Upper lobe of right lung (tissue), 1 donor: Measurements from ENCODE around the gene SYK. TPM values are rescaled to one million over a fixed set of nuclear protein-coding genes. Genes with fewer than 3 reads are reported as not detected.

Experiments
- ATAC-seq: fragments of 200-7000 bp; cut with Tn5 transposase; one replicate; pipeline ENCODE4 v1.9.1; 2020; ENCODE audit warnings: mild to moderate bottlenecking, moderate library complexity
- DNase-seq: peaks from one replicate; pipeline ENCODE4 v3.0.0-alpha.2; 2020
- H3K27ac ChIP-seq: fragments of 200-600 bp; one replicate; pipeline ENCODE4 v1.8.0; 2022
- H3K27me3 ChIP-seq: fragments of 200-600 bp; one replicate; pipeline ENCODE4 v1.8.0; 2022; ENCODE audit warnings: mild to moderate bottlenecking
- H3K36me3 ChIP-seq: fragments of 200-600 bp; one replicate; pipeline ENCODE4 v1.8.0; 2022
- H3K4me1 ChIP-seq: fragments of 200-600 bp; one replicate; pipeline ENCODE4 v1.8.0; 2022
- H3K4me3 ChIP-seq: fragments of 200-600 bp; one replicate; pipeline ENCODE4 v1.8.0; 2022; ENCODE audit warnings: mild to moderate bottlenecking
- H3K9me3 ChIP-seq: fragments of 200-600 bp; one replicate; pipeline ENCODE4 v1.8.0; 2022
- CTCF ChIP-seq: fragments of 200-600 bp; IDR thresholded peaks from one replicate; pipeline ENCODE4 v1.8.0; 2022; ENCODE audit warnings: antibody characterized with exemption
- intact Hi-C: fragments of 100-400 bp; cut with DNase I; formaldehyde crosslinking; loops from one replicate; pipeline ENCODE4 v1.11.0; 2022
- total RNA-seq: library from RNA; stranded (reverse); fragmentation: NEBNext Ultra II Directional; extraction: Animal tissue kit (Norgen Biotek cat#: 25700); gene quantifications from one replicate; pipeline ENCODE4 v1.2.1, GENCODE V29; 2021
- donor health status: DM: no; HTN: yes; CAD: no; lungs with severe emphysema.

Gene SYK
- total RNA-seq, 1 donor from 2014 or later, result 63.8 TPM

- H3K4me1 ChIP-seq, result no peaks in the 10 kb centered on the region
- ATAC-seq, result no peak
Observed at GRCh38 chr9:90915693-90916092, 114.1 kb downstream of the SYK start.

GRCh38 chr9:90916147-90916734 lies 114.6 kb downstream of the SYK start:
- Histone ChIP-seq H3K9me3 (no peaks in the 10 kb centered on the region), H3K27ac (no peak overlapping the region), H3K4me1 (no peaks in the 10 kb centered on the region), H3K27me3 (no peaks in the 10 kb centered on the region), H3K36me3 (no peaks in the 10 kb centered on the region), H3K4me3 (no peak overlapping the region)
- ATAC-seq (no peak), DNase-seq (no peak)
- TF ChIP-seq CTCF, result no peak
- intact Hi-C loops, result loop anchor here (10.0 kb wide), 1 partner anchor 519 kb away; no protein-coding TSS in a partner anchor

More at GRCh38 chr9:90915693-90916092, 114.1 kb downstream of the SYK start:
- DNase-seq, result no peak
- Histone ChIP-seq H3K36me3 (no peaks in the 10 kb centered on the region), H3K27me3 (no peaks in the 10 kb centered on the region), H3K4me3 (no peak overlapping the region), H3K9me3 (no peaks in the 10 kb centered on the region), H3K27ac (no peak overlapping the region)
- TF ChIP-seq CTCF, result no peak
- intact Hi-C loops, result loop anchor here (10.0 kb wide), 1 partner anchor 519 kb away; no protein-coding TSS in a partner anchor

- Histone ChIP-seq H3K4me3 (no peak overlapping the region), H3K36me3 (no peaks in the 10 kb centered on the region), H3K27ac (no peak overlapping the region), H3K4me1 (peaks cover 4% of the 10 kb centered on the region), H3K9me3 (no peaks in the 10 kb centered on the region), H3K27me3 (no peaks in the 10 kb centered on the region)
- TF ChIP-seq CTCF, result no peak
- intact Hi-C loops, result loop anchor here (10.0 kb wide), 1 partner anchor 515 kb away; no protein-coding TSS in a partner anchor
- DNase-seq (no peak), ATAC-seq (no peak)
Observed at GRCh38 chr9:90919883-90920282, 118.3 kb downstream of the SYK start.

GRCh38 chr9:90921104-90921503 lies 119.5 kb downstream of the SYK start:
- DNase-seq, result peak; percentile 85
- Histone ChIP-seq H3K4me1 (peaks cover 4% of the 10 kb centered on the region), H3K36me3 (no peaks in the 10 kb centered on the region), H3K4me3 (no peak overlapping the region), H3K27me3 (no peaks in the 10 kb centered on the region), H3K27ac (no peak overlapping the region), H3K9me3 (no peaks in the 10 kb centered on the region)
- intact Hi-C loops, result no loop called here
- peak; percentile 79 for ATAC-seq
- no peak for TF ChIP-seq CTCF

GRCh38 chr9:90921969-90922368 lies 120.3 kb downstream of the SYK start:
- ATAC-seq (no peak), DNase-seq (no peak)
- Histone ChIP-seq H3K27ac (no peak overlapping the region), H3K36me3 (no peaks in the 10 kb centered on the region), H3K4me3 (no peak overlapping the region), H3K4me1 (peaks cover 4% of the 10 kb centered on the region), H3K9me3 (no peaks in the 10 kb centered on the region), H3K27me3 (no peaks in the 10 kb centered on the region)
- intact Hi-C loops, result no loop called here
- TF ChIP-seq CTCF, result no peak
